ELR (cell line): ENCODE measurements around the gene KHDC4.
A peak's percentile ranks its signal among the peaks of the same experiment; 100 is the strongest.
"Not testable (repeated sequence)": the region's sequence is repeated elsewhere in the genome, so short reads cannot be mapped to it uniquely, and the experiment has no call there.

ENCODE experiments used
- DNase-seq: peaks from one replicate; pipeline ENCODE4 v3.0.0-alpha.2; 2015; ENCODE audit warnings: low read depth

The KHDC4 gene

DNA sequence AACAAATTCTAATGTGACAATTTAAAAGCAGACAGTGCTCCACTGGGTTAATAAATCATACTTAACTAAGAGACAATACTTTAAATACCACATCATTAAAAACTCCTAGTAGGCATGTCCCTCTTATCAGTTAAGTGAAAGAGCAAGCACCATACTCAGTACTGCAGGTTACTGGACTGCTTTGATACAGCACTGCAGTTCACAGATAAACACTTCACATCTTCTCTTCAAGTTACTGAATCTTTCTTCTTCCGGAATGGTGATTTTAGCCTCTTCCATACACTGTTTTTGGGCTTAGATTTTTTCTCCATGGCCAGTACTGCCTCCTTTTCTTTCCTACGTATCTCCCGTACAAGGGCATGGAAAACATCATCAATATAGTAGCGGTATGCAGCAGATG is 34.1 kb downstream of the KHDC4 start:
- DNase-seq = no peak

DNA sequence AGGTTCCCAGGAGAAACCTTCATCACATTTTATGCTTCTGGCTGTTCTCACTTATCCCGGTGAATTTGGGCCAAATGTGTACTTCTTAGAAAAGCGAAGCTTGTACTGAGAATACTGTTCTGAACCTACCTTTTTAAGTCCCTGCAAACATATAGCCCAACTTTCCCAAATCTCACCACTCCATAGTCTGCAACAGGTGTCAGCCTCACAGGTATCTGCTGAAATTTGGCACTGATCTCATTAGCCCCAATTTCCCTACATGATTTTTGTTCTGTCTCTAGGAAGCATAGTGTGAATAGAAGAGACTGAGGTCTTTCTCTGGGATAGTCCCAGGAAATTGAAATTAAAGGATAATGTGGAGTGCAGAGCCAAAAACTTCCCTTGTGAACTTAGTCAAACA is 34.5 kb downstream of the KHDC4 start:
- no peak for DNase-seq

GRCh38 chr1:155898888-155899287 is 35.3 kb downstream of the KHDC4 start:
- DNase-seq = no peak

DNA sequence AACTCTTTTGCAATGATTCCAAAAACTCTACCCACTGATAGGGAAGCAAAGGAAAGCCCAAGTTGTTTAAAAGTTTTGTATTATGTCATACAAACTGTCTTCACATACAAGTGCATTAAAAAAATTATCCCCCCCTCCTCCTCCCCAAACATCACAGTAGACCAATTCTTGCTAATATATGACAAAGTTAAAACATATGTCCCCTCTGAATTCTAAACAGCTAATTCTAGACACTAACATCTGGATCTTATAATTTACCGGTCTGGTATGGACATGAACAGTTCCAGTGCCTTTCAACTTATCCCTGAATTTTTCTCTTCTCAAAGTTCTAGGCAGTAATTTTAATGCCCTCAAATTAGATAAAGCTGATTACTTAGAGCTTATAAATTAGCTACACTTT is 36.5 kb downstream of the KHDC4 start:
- no peak for DNase-seq

- DNase-seq = not testable (repeated sequence)
Measured at GRCh38 chr1:155896476-155896875, 37.7 kb downstream of the KHDC4 start.

DNA sequence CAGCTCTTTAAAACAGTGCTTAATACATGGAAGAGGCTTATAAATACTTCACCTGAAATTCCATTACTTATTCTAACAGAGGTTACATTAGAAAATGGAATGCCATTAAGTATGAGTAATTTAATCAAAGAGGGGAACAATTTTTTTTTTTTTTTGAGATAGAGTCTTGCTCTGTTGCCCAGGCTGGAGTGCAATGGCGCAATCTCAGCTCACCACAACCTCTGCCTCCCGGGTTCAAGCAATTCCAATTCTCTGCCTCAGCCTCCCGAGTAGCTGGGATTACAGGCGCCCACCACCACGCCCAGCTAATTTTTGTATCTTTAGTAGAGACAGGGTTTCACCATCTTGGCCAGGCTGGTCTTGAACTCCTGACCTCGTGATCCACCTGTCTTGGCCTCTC is 38.6 kb downstream of the KHDC4 start:
- DNase-seq = not testable (repeated sequence)

GRCh38 chr1:155893389-155894142 is 40.6 kb downstream of the KHDC4 start:
- DNase-seq = peak; percentile 95

DNA sequence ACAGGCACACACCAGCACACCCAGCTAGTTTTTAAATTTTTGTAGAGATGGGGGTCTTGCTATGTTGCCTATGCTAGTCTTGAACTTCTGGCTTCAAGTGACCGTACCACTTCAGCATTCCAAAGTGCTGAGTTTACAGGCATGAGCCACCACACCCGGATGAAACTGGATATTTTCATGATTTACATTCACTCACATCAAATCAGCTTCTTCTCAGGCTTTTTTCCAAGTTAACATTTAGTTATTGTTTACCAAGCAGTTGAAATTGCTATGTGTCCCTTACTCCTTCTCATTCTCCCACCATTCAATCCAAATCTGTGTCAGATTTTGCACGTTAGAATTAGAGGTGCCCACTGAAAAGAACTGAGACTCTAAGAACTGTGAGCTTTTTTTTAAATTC is 41.4 kb downstream of the KHDC4 start:
- DNase-seq = peak; percentile 88

DNA sequence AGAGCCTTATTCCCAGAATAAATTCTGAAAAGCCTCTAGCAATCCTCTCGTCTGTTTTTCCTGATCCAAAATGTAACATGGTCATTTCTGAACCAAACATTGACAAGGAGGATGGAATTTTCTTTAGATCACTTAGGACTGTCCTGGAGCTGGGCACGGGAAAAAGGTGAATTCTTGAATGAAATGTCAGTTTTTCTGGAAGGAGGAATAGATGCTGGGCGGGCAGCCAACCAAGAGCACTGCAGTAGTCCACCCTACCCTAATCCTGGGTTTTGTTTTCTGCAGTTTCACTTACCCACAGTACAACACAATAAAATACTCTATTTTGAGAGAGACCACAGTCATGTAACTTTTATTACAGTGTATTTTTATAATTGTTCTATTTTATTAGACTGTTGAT is 44.0 kb downstream of the KHDC4 start:
- no peak for DNase-seq

- DNase-seq = no peak
Measured at GRCh38 chr1:155889566-155889965, 44.6 kb downstream of the KHDC4 start.

- no peak for DNase-seq
Measured at GRCh38 chr1:155888481-155888880, 45.7 kb downstream of the KHDC4 start.

DNA sequence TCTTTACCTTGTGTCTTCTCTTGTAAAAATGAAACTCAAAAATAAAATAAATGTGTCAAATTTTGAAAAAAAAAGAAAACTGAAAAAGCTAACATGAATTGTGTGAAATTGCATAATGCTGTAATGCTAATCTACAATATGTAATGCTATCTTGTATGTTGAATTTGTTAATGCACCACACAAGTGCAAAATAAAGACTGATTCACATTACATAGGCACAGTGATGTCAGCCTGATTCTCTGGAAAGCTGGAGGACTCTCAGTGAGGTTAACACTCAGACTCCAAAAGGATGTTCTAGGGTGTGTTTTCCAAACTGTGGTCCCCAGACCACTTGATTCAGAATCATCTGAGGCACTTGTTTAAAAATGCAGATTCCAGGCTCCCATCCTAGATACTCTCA is 49.2 kb downstream of the KHDC4 start:
- DNase-seq = no peak

- DNase-seq = no peak
Measured at GRCh38 chr1:155884031-155884960, 49.9 kb downstream of the KHDC4 start.

- DNase-seq = no peak
Measured at GRCh38 chr1:155882766-155883165, 51.4 kb downstream of the KHDC4 start.

GRCh38 chr1:155882235-155882634 is 52.0 kb downstream of the KHDC4 start:
- no peak for DNase-seq

- DNase-seq = no peak
Measured at GRCh38 chr1:155880950-155881349, 53.3 kb downstream of the KHDC4 start.

DNA sequence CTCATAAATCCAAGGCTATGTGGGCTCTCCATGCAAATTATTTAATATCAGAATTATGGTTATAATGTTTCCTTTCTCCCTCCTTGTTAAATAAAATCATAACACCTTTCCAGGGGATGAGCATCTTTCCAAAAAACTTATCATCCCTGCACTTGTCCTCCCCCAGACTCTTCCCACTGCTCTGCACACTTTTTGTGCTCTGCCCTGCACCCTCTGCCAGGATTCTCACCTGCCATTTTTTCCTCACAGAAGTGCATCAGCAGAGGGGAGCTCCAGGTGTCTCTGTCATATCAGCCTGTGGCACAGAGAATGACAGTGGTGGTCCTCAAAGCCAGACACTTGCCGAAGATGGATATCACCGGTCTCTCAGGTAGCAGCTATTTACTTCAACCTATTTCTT is 54.0 kb downstream of the KHDC4 start:
- no peak for DNase-seq

- no peak for DNase-seq
Measured at GRCh38 chr1:155877945-155878344, 56.3 kb downstream of the KHDC4 start.

- DNase-seq = no peak
Measured at GRCh38 chr1:155873860-155874259, 60.4 kb downstream of the KHDC4 start.

DNA sequence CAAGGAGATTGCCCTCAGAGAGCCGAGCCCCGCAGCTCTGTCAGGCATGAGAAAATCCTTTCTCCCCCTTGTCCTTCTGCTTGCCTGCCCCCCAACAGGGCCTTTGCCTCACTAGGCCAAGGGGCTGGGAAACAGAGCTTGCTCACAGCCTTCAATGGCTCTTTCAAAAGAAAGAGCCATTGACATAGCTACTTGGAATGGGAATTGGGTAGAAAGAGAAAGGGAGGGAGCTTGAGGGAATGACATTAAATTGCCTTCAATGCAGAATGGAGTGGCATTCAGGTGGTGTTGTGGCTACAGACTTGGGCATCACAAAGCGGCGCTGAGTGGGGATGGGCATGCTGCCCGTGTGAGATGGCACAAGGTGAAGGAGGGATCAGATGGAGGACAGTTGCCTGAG is 61.7 kb downstream of the KHDC4 start:
- DNase-seq = no peak

DNA sequence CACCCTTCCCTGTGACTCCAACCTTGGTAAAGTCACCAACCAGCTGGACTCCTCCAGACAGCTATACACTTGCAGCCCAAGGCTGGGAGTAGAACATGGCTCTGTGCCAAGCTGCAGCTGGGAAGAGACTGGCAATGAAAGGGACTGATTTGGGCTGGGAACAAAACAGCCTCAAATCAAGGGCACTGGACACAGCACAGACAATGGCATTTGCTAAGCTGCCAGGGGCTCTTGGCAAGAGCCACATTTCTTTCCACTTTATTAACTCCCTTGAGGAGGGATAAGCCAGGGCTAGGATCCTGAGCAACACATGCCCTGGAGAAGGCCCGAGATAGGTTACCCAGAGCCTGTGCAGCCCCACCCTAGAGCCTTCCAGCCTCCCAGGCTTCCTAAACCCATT is 62.8 kb downstream of the KHDC4 start:
- DNase-seq = no peak

GRCh38 chr1:155867766-155868165 is 66.4 kb downstream of the KHDC4 start:
- DNase-seq = no peak

DNA sequence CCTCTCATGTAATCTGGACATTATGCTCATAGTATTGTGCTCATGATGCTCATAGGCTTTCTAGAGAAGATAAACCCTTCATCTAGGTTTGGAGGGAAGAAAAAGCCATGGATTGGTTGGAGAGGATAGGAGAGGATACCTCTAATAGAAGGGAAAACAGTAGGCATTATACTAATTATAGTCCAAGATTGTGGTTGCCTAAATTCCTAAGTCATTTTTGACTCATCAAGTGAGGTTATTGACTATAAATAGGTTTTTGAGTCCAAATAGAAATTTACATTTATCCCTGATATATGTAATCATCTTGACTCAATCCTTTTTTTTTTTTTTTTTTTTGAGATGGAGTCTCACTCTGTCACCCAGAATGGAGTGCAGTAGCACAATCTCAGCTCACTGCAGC is 69.8 kb downstream of the KHDC4 start:
- DNase-seq = peak; percentile 57
